IMR-90 (cell line): Measurements from ENCODE around the gene ZNF415. TPM values are rescaled to one million over a fixed set of nuclear protein-coding genes. Genes with fewer than 3 reads are reported as not detected.

ENCODE experiments used
- ATAC-seq: fragments of 200-7000 bp; cut with Tn5 transposase; 2 replicates; pipeline ENCODE4 v1.9.1; 2020; ENCODE audit warnings: low read depth, mild to moderate bottlenecking, moderate library complexity
- BruUV-seq: library from RNA; stranded (reverse); fragments of 400-500 nt; replicated peaks from 2 replicates; lab custom pipeline; 2021; lab: Mats Ljungman, UMichigan
- CTCF ChIA-PET: fragments of 300-600 bp; formaldehyde crosslinking; extraction: SDS; loops from one replicate; lab custom pipeline; 2021; ENCODE audit warnings: antibody characterized with exemption; lab: Yijun Ruan, JAX
- POLR2A ChIA-PET: fragments of 300-600 bp; sonication (Branson Sonifier 250); formaldehyde crosslinking; loops from one replicate; lab custom pipeline; 2022; ENCODE audit warnings: antibody characterized with exemption; ENCODE audit not compliant: unreplicated experiment; lab: Charles Lee
- DNase-seq: peaks from one replicate; pipeline ENCODE4 v3.0.0; 2013
- H2AFZ ChIP-seq: replicated peaks from 2 replicates; pipeline ENCODE3; 2013; ENCODE audit warnings: low read length, mild to moderate bottlenecking; ENCODE audit not compliant: poor library complexity
- H2AK5ac ChIP-seq: 2 replicates; pipeline ENCODE4 v1.6.1; 2013; ENCODE audit warnings: low read depth, low read length, inconsistent platforms
- H2AK9ac ChIP-seq: replicated peaks from 2 replicates; pipeline ENCODE3; 2013; ENCODE audit warnings: mild to moderate bottlenecking, low read depth, low read length, moderate library complexity; ENCODE audit not compliant: poor library complexity
- H2BK120ac ChIP-seq: 2 replicates; pipeline ENCODE4 v1.6.1; 2013; ENCODE audit warnings: low read depth, low read length, inconsistent platforms
- H2BK15ac ChIP-seq: 3 replicates; pipeline ENCODE4 v1.6.1; 2013; ENCODE audit warnings: low read depth, low read length, inconsistent platforms
- H2BK20ac ChIP-seq: 2 replicates; pipeline ENCODE4 v1.6.1; 2013; ENCODE audit warnings: low read depth, mild to moderate bottlenecking, inconsistent platforms, low read length, moderate library complexity
- H2BK5ac ChIP-seq: 2 replicates; pipeline ENCODE4 v1.6.1; 2013; ENCODE audit warnings: mild to moderate bottlenecking, low read depth, low read length, inconsistent platforms; ENCODE audit not compliant: poor library complexity, severe bottlenecking
- H3K14ac ChIP-seq: replicated peaks from 2 replicates; pipeline ENCODE4 v1.6.1; 2013; ENCODE audit warnings: low read depth, low read length, inconsistent platforms
- H3K18ac ChIP-seq: 2 replicates; pipeline ENCODE4 v1.6.1; 2013; ENCODE audit warnings: low read depth, low read length, control low read depth
- H3K23ac ChIP-seq: 2 replicates; pipeline ENCODE4 v1.6.1; 2013; ENCODE audit warnings: low read depth, low read length, inconsistent platforms
- H3K27ac ChIP-seq: 2 replicates; pipeline ENCODE4 v1.5.1; 2013; ENCODE audit warnings: mild to moderate bottlenecking, control low read depth, low read length; ENCODE audit not compliant: insufficient read depth
- H3K27me3 ChIP-seq: 2 replicates; pipeline ENCODE4 v1.6.1; 2013; ENCODE audit warnings: low read length; ENCODE audit not compliant: control insufficient read depth, insufficient read depth
- H3K36me3 ChIP-seq: 2 replicates; pipeline ENCODE4 v1.6.1; 2013; ENCODE audit warnings: low read length, mixed read lengths; ENCODE audit not compliant: control insufficient read depth, insufficient read depth
- H3K4ac ChIP-seq: 2 replicates; pipeline ENCODE4 v1.6.1; 2013; ENCODE audit warnings: low read depth, low read length, inconsistent platforms
- H3K4me1 ChIP-seq: 2 replicates; pipeline ENCODE4 v1.6.1; 2013; ENCODE audit warnings: low read length, mixed read lengths; ENCODE audit not compliant: control insufficient read depth, insufficient read depth
- H3K4me2 ChIP-seq: 2 replicates; pipeline ENCODE4 v1.6.1; 2013; ENCODE audit warnings: low read depth, mild to moderate bottlenecking, control low read depth, low read length, moderate library complexity
- H3K4me3 ChIP-seq: 2 replicates; pipeline ENCODE4 v1.5.1; 2013; ENCODE audit warnings: low read depth, mild to moderate bottlenecking, control low read depth, low read length, moderate library complexity; ENCODE audit not compliant: insufficient read depth
- H3K56ac ChIP-seq: 2 replicates; pipeline ENCODE4 v1.6.1; 2013; ENCODE audit warnings: low read length, inconsistent platforms; ENCODE audit not compliant: insufficient read depth; ENCODE audit errors: extremely low read depth
- H3K79me1 ChIP-seq, 2 experiments: 2 replicates each; pipeline ENCODE4 v1.6.1; 2013; ENCODE audit warnings: low read length in 2 of 2, inconsistent platforms in 1 of 2, low read depth in 1 of 2
- H3K9ac ChIP-seq: 2 replicates; pipeline ENCODE4 v1.6.1; 2013; ENCODE audit warnings: low read depth, low read length, control low read depth
- H3K9me1 ChIP-seq: 2 replicates; pipeline ENCODE4 v1.6.1; 2013; ENCODE audit warnings: low read length, inconsistent platforms; ENCODE audit not compliant: insufficient read depth
- H3K9me3 ChIP-seq: 2 replicates; pipeline ENCODE4 v1.6.1; 2013; ENCODE audit warnings: low read length; ENCODE audit not compliant: control insufficient read depth, insufficient read depth
- H4K20me1 ChIP-seq: 2 replicates; pipeline ENCODE4 v1.6.1; 2013; ENCODE audit warnings: low read length, inconsistent platforms; ENCODE audit not compliant: insufficient read depth
- H4K5ac ChIP-seq: 2 replicates; pipeline ENCODE4 v1.6.1; 2013; ENCODE audit warnings: mild to moderate bottlenecking, low read depth, low read length, control low read depth
- H4K8ac ChIP-seq, 2 experiments: 2 replicates each; pipeline ENCODE4 v1.6.1; 2013; ENCODE audit warnings: low read depth in 2 of 2, low read length in 2 of 2, control low read depth in 1 of 2, inconsistent platforms in 1 of 2
- H4K91ac ChIP-seq: 2 replicates; pipeline ENCODE4 v1.6.1; 2013; ENCODE audit warnings: low read depth, low read length, inconsistent platforms; ENCODE audit not compliant: insufficient read depth
- BHLHE40 ChIP-seq: fragments of 150-350 bp; IDR thresholded peaks from 2 replicates; pipeline ENCODE4 v1.6.1; 2016; ENCODE audit warnings: mild to moderate bottlenecking, low read depth, low read length
- CEBPB ChIP-seq: IDR thresholded peaks from 2 replicates; pipeline ENCODE4 v1.6.1; 2012; ENCODE audit warnings: low read depth, low read length, improper control_type of control experiment
- CHD1 ChIP-seq: IDR thresholded peaks from 2 replicates; pipeline ENCODE4 v1.6.1; 2012; ENCODE audit warnings: low read depth, low read length, improper control_type of control experiment
- FOS ChIP-seq: fragments of 150-350 bp; IDR thresholded peaks from 2 replicates; pipeline ENCODE4 v1.6.1; 2016; ENCODE audit warnings: low read depth, low read length
- MAFK ChIP-seq: IDR thresholded peaks from 2 replicates; pipeline ENCODE4 v1.6.1; 2012; ENCODE audit warnings: low read depth, low read length, improper control_type of control experiment
- MAZ ChIP-seq: IDR thresholded peaks from 2 replicates; pipeline ENCODE4 v1.6.1; 2012; ENCODE audit warnings: low read depth, mild to moderate bottlenecking, low read length, improper control_type of control experiment, moderate library complexity, borderline replicate concordance
- MXI1 ChIP-seq: IDR thresholded peaks from 2 replicates; pipeline ENCODE4 v1.6.1; 2012; ENCODE audit warnings: low read depth, mild to moderate bottlenecking, low read length, moderate library complexity, borderline replicate concordance
- NFE2L2 ChIP-seq: fragments of 150-350 bp; IDR thresholded peaks from 2 replicates; pipeline ENCODE4 v1.6.1; 2016; ENCODE audit warnings: low read depth, mild to moderate bottlenecking, low read length
- POLR2A ChIP-seq: IDR thresholded peaks from 2 replicates; pipeline ENCODE4 v1.6.1; 2012; ENCODE audit warnings: mild to moderate bottlenecking, low read depth, low read length
- RAD21 ChIP-seq: IDR thresholded peaks from 2 replicates; pipeline ENCODE4 v1.6.1; 2012; ENCODE audit warnings: low read length, improper control_type of control experiment
- RCOR1 ChIP-seq: IDR thresholded peaks from 2 replicates; pipeline ENCODE4 v1.6.1; 2012; ENCODE audit warnings: mild to moderate bottlenecking, low read length, improper control_type of control experiment; ENCODE audit not compliant: insufficient replicate concordance
- RFX5 ChIP-seq: IDR thresholded peaks from 2 replicates; pipeline ENCODE4 v1.8.0; 2012; ENCODE audit warnings: low read depth, mild to moderate bottlenecking, low read length, moderate library complexity
- SMC3 ChIP-seq: fragments of 150-350 bp; IDR thresholded peaks from 2 replicates; pipeline ENCODE4 v1.6.1; 2016; ENCODE audit warnings: low read depth, mild to moderate bottlenecking, antibody characterized with exemption, low read length, moderate library complexity
- WGBS, 2 experiments: methylation state at CpG; one replicate each; pipeline versions ENCODE4 v1.1.5 to v1.1.7; 2013; ENCODE audit warnings: missing lambda C conversion rate in 2 of 2; ENCODE audit not compliant: insufficient read length in 1 of 2; ENCODE audit errors: extremely low coverage in 2 of 2; 5-methylcytosine and 5-hydroxymethylcytosine counted together
- dilution Hi-C: fragments of 300-500 bp; cut with HindIII; formaldehyde crosslinking; loops from one replicate; pipeline ENCODE4 v1.14.3; 2018; ENCODE audit warnings: low sequenced_read_pairs; ENCODE audit not compliant: unreplicated experiment
- in situ Hi-C: fragments of 300-500 bp; cut with MboI; formaldehyde crosslinking; loops from 3 replicates; pipeline ENCODE4 v1.14.3; 2019; ENCODE audit warnings: low sequenced_read_pairs, inconsistent platforms, mixed read lengths
- intact Hi-C: fragments of 100-400 bp; cut with micrococcal nuclease; formaldehyde crosslinking; loops from 2 replicates; pipeline ENCODE4 v1.10.0; 2022
- polyA plus RNA-seq, 3 experiments: library from polyadenylated mRNA; depleted of rRNA; stranded (reverse); fragments of >200 nt; gene quantifications; 2 replicates each; pipeline ENCODE4 v1.2.3, GENCODE V29; 2012; ENCODE audit warnings: low replicate concordance in 1 of 3
- total RNA-seq: library from RNA; depleted of rRNA; stranded (reverse); fragments of >200 nt; gene quantifications from 2 replicates; pipeline ENCODE4 v1.2.3, GENCODE V29; 2012
- TF ChIP-seq, protein P1 (sequence below): fragments of 150-350 bp; IDR thresholded peaks from 2 replicates; pipeline ENCODE4 v1.6.1; 2016; ENCODE audit warnings: low read depth, mild to moderate bottlenecking, low read length, moderate library complexity, borderline replicate concordance
- TF ChIP-seq, protein P2 (sequence below): conservative IDR thresholded peaks from 2 replicates; pipeline ENCODE4 v1.5.1; 2012; ENCODE audit warnings: mild to moderate bottlenecking, low read depth, low read length, improper control_type of control experiment
- TF ChIP-seq, protein P3 (sequence below): fragments of 150-350 bp; IDR thresholded peaks from 2 replicates; pipeline ENCODE4 v1.6.1; 2017; ENCODE audit warnings: mild to moderate bottlenecking, antibody characterized with exemption, low read length, low read depth

The ZNF415 gene
- total and polyA plus RNA-seq, 2 of the 4 experiments (the other 2 are of a cell fraction) = 4.2 to 7.7 TPM

DNA sequence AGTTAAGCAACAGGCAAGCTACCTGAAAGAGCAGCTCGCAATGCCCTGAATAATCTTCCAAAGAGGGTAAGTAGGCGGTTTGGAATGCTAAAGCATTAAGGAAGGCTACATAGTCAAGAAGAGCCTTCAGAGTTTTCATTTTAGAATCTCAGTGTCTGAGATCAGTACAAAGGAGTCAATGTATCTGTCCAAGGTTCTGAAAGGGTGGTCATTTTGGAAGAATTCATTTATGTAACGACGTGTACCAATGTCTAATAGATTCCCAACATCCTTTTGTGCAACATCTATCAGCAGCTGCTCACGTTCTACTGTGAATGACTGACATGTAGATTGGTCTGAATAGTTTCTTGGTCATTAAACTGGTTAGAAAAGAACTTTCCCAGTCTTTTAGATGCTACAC lies 45.3 kb upstream of the ZNF415 start:
- H3K9me3 ChIP-seq = peaks cover 20% of the 10 kb centered on the region
- H2BK120ac ChIP-seq = no peak overlapping the region
- no peak overlapping the region for H2BK5ac ChIP-seq
- no TSS peak for BruUV-seq
- no peak overlapping the region for H3K18ac ChIP-seq
- H2AFZ ChIP-seq = no peak overlapping the region
- no peak overlapping the region for H3K56ac ChIP-seq
- no peak overlapping the region for H2AK5ac ChIP-seq
- 80% methylated on average over 1 of the region's 5 CpGs; no CpG with 5 or more reads in 1 of the 2 experiments for WGBS, 2 experiments
- H4K91ac ChIP-seq = no peak overlapping the region
- H3K79me1 ChIP-seq = no peaks in the 10 kb centered on the region
- H3K27ac ChIP-seq = no peak overlapping the region
- H3K9me1 ChIP-seq = no peaks in the 10 kb centered on the region
- DNase-seq = no peak
- H2AK9ac ChIP-seq = no peak overlapping the region
- H4K8ac ChIP-seq = no peak overlapping the region
- H3K4me2 ChIP-seq = no peak overlapping the region
- dilution Hi-C loops = no loop called here
- TF ChIP-seq POLR2A = no peak
- TF ChIP-seq, protein P1, sequence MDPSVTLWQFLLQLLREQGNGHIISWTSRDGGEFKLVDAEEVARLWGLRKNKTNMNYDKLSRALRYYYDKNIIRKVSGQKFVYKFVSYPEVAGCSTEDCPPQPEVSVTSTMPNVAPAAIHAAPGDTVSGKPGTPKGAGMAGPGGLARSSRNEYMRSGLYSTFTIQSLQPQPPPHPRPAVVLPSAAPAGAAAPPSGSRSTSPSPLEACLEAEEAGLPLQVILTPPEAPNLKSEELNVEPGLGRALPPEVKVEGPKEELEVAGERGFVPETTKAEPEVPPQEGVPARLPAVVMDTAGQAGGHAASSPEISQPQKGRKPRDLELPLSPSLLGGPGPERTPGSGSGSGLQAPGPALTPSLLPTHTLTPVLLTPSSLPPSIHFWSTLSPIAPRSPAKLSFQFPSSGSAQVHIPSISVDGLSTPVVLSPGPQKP = no peak
- no peak for TF ChIP-seq RCOR1
- no peak for TF ChIP-seq CEBPB
- no peak for TF ChIP-seq MAFK
- no peak for TF ChIP-seq MXI1
- TF ChIP-seq SMC3 = no peak
- TF ChIP-seq, protein P2, sequence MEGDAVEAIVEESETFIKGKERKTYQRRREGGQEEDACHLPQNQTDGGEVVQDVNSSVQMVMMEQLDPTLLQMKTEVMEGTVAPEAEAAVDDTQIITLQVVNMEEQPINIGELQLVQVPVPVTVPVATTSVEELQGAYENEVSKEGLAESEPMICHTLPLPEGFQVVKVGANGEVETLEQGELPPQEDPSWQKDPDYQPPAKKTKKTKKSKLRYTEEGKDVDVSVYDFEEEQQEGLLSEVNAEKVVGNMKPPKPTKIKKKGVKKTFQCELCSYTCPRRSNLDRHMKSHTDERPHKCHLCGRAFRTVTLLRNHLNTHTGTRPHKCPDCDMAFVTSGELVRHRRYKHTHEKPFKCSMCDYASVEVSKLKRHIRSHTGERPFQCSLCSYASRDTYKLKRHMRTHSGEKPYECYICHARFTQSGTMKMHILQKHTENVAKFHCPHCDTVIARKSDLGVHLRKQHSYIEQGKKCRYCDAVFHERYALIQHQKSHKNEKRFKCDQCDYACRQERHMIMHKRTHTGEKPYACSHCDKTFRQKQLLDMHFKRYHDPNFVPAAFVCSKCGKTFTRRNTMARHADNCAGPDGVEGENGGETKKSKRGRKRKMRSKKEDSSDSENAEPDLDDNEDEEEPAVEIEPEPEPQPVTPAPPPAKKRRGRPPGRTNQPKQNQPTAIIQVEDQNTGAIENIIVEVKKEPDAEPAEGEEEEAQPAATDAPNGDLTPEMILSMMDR = no peak
- TF ChIP-seq, protein P3, sequence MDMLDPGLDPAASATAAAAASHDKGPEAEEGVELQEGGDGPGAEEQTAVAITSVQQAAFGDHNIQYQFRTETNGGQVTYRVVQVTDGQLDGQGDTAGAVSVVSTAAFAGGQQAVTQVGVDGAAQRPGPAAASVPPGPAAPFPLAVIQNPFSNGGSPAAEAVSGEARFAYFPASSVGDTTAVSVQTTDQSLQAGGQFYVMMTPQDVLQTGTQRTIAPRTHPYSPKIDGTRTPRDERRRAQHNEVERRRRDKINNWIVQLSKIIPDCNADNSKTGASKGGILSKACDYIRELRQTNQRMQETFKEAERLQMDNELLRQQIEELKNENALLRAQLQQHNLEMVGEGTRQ = no peak
- TF ChIP-seq RFX5 = no peak
- TF ChIP-seq MAZ = no peak
- TF ChIP-seq RAD21 = no peak
- TF ChIP-seq CHD1 = no peak
- TF ChIP-seq NFE2L2 = no peak
- no peak for TF ChIP-seq BHLHE40
- TF ChIP-seq FOS = no peak
- no peak overlapping the region for H2BK15ac ChIP-seq
- no peak overlapping the region for H3K14ac ChIP-seq
- POLR2A ChIA-PET = no interaction called here
- no peak overlapping the region for H3K4me3 ChIP-seq
- no peak overlapping the region for H2BK20ac ChIP-seq
- no peak overlapping the region for H3K23ac ChIP-seq
- no peaks in the 10 kb centered on the region for H3K27me3 ChIP-seq
- H4K20me1 ChIP-seq = no peaks in the 10 kb centered on the region
- no peak overlapping the region for H4K5ac ChIP-seq
- in situ Hi-C loops = no loop called here
- H3K36me3 ChIP-seq = peaks cover 15% of the 10 kb centered on the region
- no peak overlapping the region for H3K4ac ChIP-seq
- CTCF ChIA-PET = no interaction called here
- ATAC-seq = no peak
- intact Hi-C loops = no loop called here
- no peak overlapping the region for H3K9ac ChIP-seq
- peaks cover 3% of the 10 kb centered on the region for H3K4me1 ChIP-seq
